HS-5 (cell line): ENCODE results near the gene DOLPP1.

ENCODE experiments used
- DNase-seq: peaks from one replicate; pipeline ENCODE4 v3.0.0-alpha.2; 2012; ENCODE audit warnings: low read depth

DOLPP1 gene

GRCh38 chr9:129064499-129064908 lies 16.4 kb upstream of the DOLPP1 start:
- no peak for DNase-seq

- DNase-seq: no peak
Measured at GRCh38 chr9:129068110-129068509, 12.8 kb upstream of the DOLPP1 start.

GRCh38 chr9:129068990-129069861 lies 11.7 kb upstream of the DOLPP1 start:
- no peak for DNase-seq

GRCh38 chr9:129069862-129070641 lies 10.9 kb upstream of the DOLPP1 start:
- no peak for DNase-seq

- no peak for DNase-seq
Measured at GRCh38 chr9:129070696-129071525, 10.0 kb upstream of the DOLPP1 start.

- DNase-seq: no peak
Measured at GRCh38 chr9:129071526-129072126, 9.3 kb upstream of the DOLPP1 start.

GRCh38 chr9:129072171-129072570 lies 8.7 kb upstream of the DOLPP1 start:
- DNase-seq: no peak

- no peak for DNase-seq
Measured at GRCh38 chr9:129073404-129073803, 7.5 kb upstream of the DOLPP1 start.

GRCh38 chr9:129074106-129074505 lies 6.8 kb upstream of the DOLPP1 start:
- DNase-seq: no peak

- no peak for DNase-seq
Measured at GRCh38 chr9:129075996-129076639, 4.8 kb upstream of the DOLPP1 start.

- no peak for DNase-seq
Measured at GRCh38 chr9:129076640-129077037, 4.3 kb upstream of the DOLPP1 start.

- DNase-seq: no peak
Measured at GRCh38 chr9:129077236-129077635, 3.7 kb upstream of the DOLPP1 start.

GRCh38 chr9:129078691-129079503 lies 2.0 kb upstream of the DOLPP1 start:
- DNase-seq: no peak

- DNase-seq: no peak
Measured at GRCh38 chr9:129079829-129080228, 1.1 kb upstream of the DOLPP1 start.

GRCh38 chr9:129080298-129080600 lies 662 bp upstream of the DOLPP1 start:
- DNase-seq: no peak

GRCh38 chr9:129081388-129081904 lies 535 bp downstream of the DOLPP1 start:
- DNase-seq: no peak

GRCh38 chr9:129084087-129084486 lies 3.2 kb downstream of the DOLPP1 start:
- DNase-seq: no peak

- no peak for DNase-seq
Measured at GRCh38 chr9:129089246-129089645, 8.3 kb downstream of the DOLPP1 start.

- no peak for DNase-seq
Measured at GRCh38 chr9:129093602-129094386, 12.9 kb downstream of the DOLPP1 start.
